Umbilical cord (tissue), 2 donors: ENCODE results near the gene LRP1B. TPM values are rescaled to one million over a fixed set of nuclear protein-coding genes. Genes with fewer than 3 reads are reported as not detected.
A peak's percentile ranks its signal among the peaks of the same experiment; 100 is the strongest.

ENCODE experiments used
- DNase-seq: peaks from one replicate; pipeline ENCODE4 v3.0.0-alpha.2; 2015; ENCODE audit warnings: low spot score
- total RNA-seq: library from RNA; depleted of rRNA; stranded (reverse); fragments of >200 nt; gene quantifications from one replicate; pipeline ENCODE4 v1.2.3, GENCODE V29; 2014; ENCODE audit warnings: low replicate concordance; ENCODE audit not compliant: insufficient read depth

The LRP1B gene
- total RNA-seq, 1 donor from 2014 or later = 0.96 TPM

- DNase-seq = no peak
Measured at GRCh38 chr2:142041996-142042395, 88.8 kb downstream of the LRP1B start.

- no peak for DNase-seq
Measured at GRCh38 chr2:142041105-142041504, 89.7 kb downstream of the LRP1B start.

- DNase-seq = no peak
Measured at GRCh38 chr2:142040556-142040955, 90.3 kb downstream of the LRP1B start.

- no peak for DNase-seq
Measured at GRCh38 chr2:142038826-142039225, 92.0 kb downstream of the LRP1B start.

- peak; percentile 55 for DNase-seq
Measured at GRCh38 chr2:142037744-142038143, 93.1 kb downstream of the LRP1B start.

GRCh38 chr2:142037066-142037465 is 93.8 kb downstream of the LRP1B start:
- DNase-seq = peak; percentile 5

- no peak for DNase-seq
Measured at GRCh38 chr2:142033393-142033792, 97.4 kb downstream of the LRP1B start.

GRCh38 chr2:142031656-142032055 is 99.2 kb downstream of the LRP1B start:
- DNase-seq = peak; percentile 43

- DNase-seq = no peak
Measured at GRCh38 chr2:142030735-142031134, 100.1 kb downstream of the LRP1B start.

- no peak for DNase-seq
Measured at GRCh38 chr2:142029974-142030373, 100.8 kb downstream of the LRP1B start.

GRCh38 chr2:142025394-142025793 is 105.4 kb downstream of the LRP1B start:
- DNase-seq = no peak

- DNase-seq = no peak
Measured at GRCh38 chr2:142020368-142020767, 110.4 kb downstream of the LRP1B start.

GRCh38 chr2:142014536-142014935 is 116.3 kb downstream of the LRP1B start:
- no peak for DNase-seq

GRCh38 chr2:142012797-142013196 is 118.0 kb downstream of the LRP1B start:
- DNase-seq = no peak

GRCh38 chr2:142010477-142011270 is 120.1 kb downstream of the LRP1B start:
- no peak for DNase-seq

GRCh38 chr2:142008135-142008744 is 122.6 kb downstream of the LRP1B start:
- DNase-seq = no peak

- DNase-seq = no peak
Measured at GRCh38 chr2:141994066-141994465, 136.8 kb downstream of the LRP1B start.

- no peak for DNase-seq
Measured at GRCh38 chr2:141992695-141993094, 138.1 kb downstream of the LRP1B start.

- peak; percentile 5 for DNase-seq
Measured at GRCh38 chr2:141968433-141968832, 162.4 kb downstream of the LRP1B start.

GRCh38 chr2:141967980-141968379 is 162.8 kb downstream of the LRP1B start:
- DNase-seq = no peak

- DNase-seq = no peak
Measured at GRCh38 chr2:141967503-141967902, 163.3 kb downstream of the LRP1B start.

- no peak for DNase-seq
Measured at GRCh38 chr2:141959941-141960340, 170.9 kb downstream of the LRP1B start.

GRCh38 chr2:141959016-141959415 is 171.8 kb downstream of the LRP1B start:
- no peak for DNase-seq
